Measurements from ENCODE around the gene KIF3C.

- TF ChIP-seq CTCF (conservative IDR thresholded peaks at IDR 0.05; ENCODE audit: low read depth, low read length) (no peak), EZH2 (IDR thresholded peaks at IDR 0.05; ENCODE audit: low read length, unreplicated experiment) (no peak), EZH2phosphoT487 (IDR thresholded peaks at IDR 0.05; ENCODE audit: borderline replicate concordance, low read length) (no peak)
Measured at GRCh38 chr2:25977768-25978167, 4.5 kb downstream of the KIF3C start.

Data from PC-3 (cell line).